Bladder microvascular endothelial cell (primary cell): Measurements from ENCODE around the gene MED1. TPM values are rescaled to one million over a fixed set of nuclear protein-coding genes. Genes with fewer than 3 reads are reported as not detected.

Experiments used
- total RNA-seq: library from RNA; depleted of rRNA; stranded (reverse); fragments of >200 nt; gene quantifications from 2 replicates; pipeline ENCODE4 v1.2.3, GENCODE V29; 2014

Gene MED1
- total RNA-seq, result 11.5 and 30.9 TPM in 2 replicates

GRCh38 chr17:39450847-39451581 is at the start of gene MED1:
TSS of gene MED1 (minus strand) at chr17:39451263. CDS start at chr17:39451062, 201 bp downstream.

GRCh38 chr17:39461113-39461925 is 10.3 kb upstream of the MED1 start, which contains the start of gene CDK12:
TSS of gene CDK12 (plus strand) at chr17:39461486. CDS start at chr17:39462072, 586 bp downstream.

GRCh38 chr17:39401412-39402243 is 49.4 kb downstream of the MED1 start, which contains the start of gene FBXL20:
TSS of gene FBXL20 (minus strand) at chr17:39401626. CDS start at chr17:39401402, 224 bp downstream.

Other genes starting within 250 kb of the MED1 start
- gene STAC2, start 225.3 kb downstream of the MED1 start, total RNA-seq, result not detected in 2 replicates
- 9.4 and 20.0 TPM in 2 replicates for gene FBXL20, start 49.6 kb downstream of the MED1 start, total RNA-seq
- gene CDK12, start 10.2 kb upstream of the MED1 start, total RNA-seq, result 13.9 and 28.1 TPM in 2 replicates
- not detected in 2 replicates for gene NEUROD2, start 156.7 kb upstream of the MED1 start, total RNA-seq
- gene PPP1R1B, start 175.7 kb upstream of the MED1 start, total RNA-seq, result not detected in 2 replicates
- 35.8 and 38.1 TPM in 2 replicates for gene STARD3, start 185.9 kb upstream of the MED1 start, total RNA-seq
- 0.49 and 0.63 TPM in 2 replicates for gene TCAP, start 214.1 kb upstream of the MED1 start, total RNA-seq
- 0.31 and 0.49 TPM in 2 replicates for gene PNMT, start 217.2 kb upstream of the MED1 start, total RNA-seq
- gene PGAP3, start 236.8 kb upstream of the MED1 start, total RNA-seq, result 2.8 and 8.2 TPM in 2 replicates
- gene ERBB2, start 248.8 kb upstream of the MED1 start, total RNA-seq, result 8.1 and 9.2 TPM in 2 replicates